ENCODE results near the gene TNS1. TPM values are rescaled to one million over a fixed set of nuclear protein-coding genes. Genes with fewer than 3 reads are reported as not detected.

The TNS1 gene
- total RNA-seq, 2 donors from 2014 or later: 168 to 174 TPM

GRCh38 chr2:217794133-217794986, 208.4 kb downstream of the TNS1 start:
- no peaks in the 10 kb centered on the region for H3K27me3 ChIP-seq
- peaks cover 5% of the 10 kb centered on the region for H3K4me1 ChIP-seq
- H3K9me3 ChIP-seq: no peaks in the 10 kb centered on the region
- TF ChIP-seq, protein P1, sequence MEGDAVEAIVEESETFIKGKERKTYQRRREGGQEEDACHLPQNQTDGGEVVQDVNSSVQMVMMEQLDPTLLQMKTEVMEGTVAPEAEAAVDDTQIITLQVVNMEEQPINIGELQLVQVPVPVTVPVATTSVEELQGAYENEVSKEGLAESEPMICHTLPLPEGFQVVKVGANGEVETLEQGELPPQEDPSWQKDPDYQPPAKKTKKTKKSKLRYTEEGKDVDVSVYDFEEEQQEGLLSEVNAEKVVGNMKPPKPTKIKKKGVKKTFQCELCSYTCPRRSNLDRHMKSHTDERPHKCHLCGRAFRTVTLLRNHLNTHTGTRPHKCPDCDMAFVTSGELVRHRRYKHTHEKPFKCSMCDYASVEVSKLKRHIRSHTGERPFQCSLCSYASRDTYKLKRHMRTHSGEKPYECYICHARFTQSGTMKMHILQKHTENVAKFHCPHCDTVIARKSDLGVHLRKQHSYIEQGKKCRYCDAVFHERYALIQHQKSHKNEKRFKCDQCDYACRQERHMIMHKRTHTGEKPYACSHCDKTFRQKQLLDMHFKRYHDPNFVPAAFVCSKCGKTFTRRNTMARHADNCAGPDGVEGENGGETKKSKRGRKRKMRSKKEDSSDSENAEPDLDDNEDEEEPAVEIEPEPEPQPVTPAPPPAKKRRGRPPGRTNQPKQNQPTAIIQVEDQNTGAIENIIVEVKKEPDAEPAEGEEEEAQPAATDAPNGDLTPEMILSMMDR (IDR thresholded peaks at IDR 0.05): no peak
- no peak for TF ChIP-seq POLR2A (IDR thresholded peaks at IDR 0.05)
- no peak overlapping the region for H3K27ac ChIP-seq
- DNase-seq: peak in 1 of 4 donors; percentile 15
- no peak overlapping the region for H3K4me3 ChIP-seq
- intact Hi-C loops (cut with DNase I): no loop called here
- H3K36me3 ChIP-seq (replicated peaks in 1 of 2; ENCODE audit: insufficient read depth in 1 of 2, low read depth in 2 of 2): no peaks in the 10 kb centered on the region
- ATAC-seq: no peak
- 84 to 87% methylated on average over 12 of the region's 13 CpGs for WGBS, 2 donors

DNA sequence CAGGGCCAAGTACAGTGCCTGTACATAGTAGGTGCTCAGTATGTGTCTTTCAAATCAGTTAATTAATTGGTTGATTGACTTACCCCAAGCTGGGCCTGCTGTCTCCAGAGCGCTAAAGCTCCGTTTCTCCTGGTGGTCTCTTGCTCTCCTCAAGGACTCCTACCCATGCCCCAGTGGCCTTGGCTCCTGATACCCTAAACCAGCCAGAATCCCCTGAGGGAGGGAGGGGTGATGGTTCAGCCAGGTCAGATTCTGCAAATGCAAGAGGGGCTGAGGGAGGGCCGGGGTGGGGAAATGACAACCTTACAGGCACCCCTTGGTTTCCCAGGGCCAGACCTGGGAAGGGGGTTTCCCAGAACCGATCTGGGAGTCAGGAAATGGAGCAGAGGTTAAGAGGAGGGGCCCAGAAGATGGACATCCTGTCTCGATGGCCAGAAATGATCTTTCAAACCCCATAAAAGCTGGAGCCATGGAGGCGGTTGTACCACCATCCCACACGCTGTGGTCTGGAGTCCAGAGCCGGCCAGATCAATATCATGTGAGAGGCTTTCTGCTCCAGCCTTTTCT, 209.1 kb downstream of the TNS1 start:
- 60 to 61% methylated on average over 8 of the region's 8 CpGs for WGBS, 2 donors
- TF ChIP-seq, protein P1 (IDR thresholded peaks at IDR 0.05): no peak
- TF ChIP-seq POLR2A (IDR thresholded peaks at IDR 0.05): no peak
- Histone ChIP-seq H3K4me3 (no peak overlapping the region), H3K4me1 (peaks cover 9% of the 10 kb centered on the region), H3K27ac (peak overlapping the region in 1 of 4 donors; percentile 4), H3K27me3 (no peaks in the 10 kb centered on the region), H3K9me3 (no peaks in the 10 kb centered on the region), H3K36me3 (replicated peaks in 1 of 2; ENCODE audit: insufficient read depth in 1 of 2, low read depth in 2 of 2) (no peaks in the 10 kb centered on the region)
- intact Hi-C loops (cut with DNase I): no loop called here
- DNase-seq (no peak), ATAC-seq (no peak)

DNA sequence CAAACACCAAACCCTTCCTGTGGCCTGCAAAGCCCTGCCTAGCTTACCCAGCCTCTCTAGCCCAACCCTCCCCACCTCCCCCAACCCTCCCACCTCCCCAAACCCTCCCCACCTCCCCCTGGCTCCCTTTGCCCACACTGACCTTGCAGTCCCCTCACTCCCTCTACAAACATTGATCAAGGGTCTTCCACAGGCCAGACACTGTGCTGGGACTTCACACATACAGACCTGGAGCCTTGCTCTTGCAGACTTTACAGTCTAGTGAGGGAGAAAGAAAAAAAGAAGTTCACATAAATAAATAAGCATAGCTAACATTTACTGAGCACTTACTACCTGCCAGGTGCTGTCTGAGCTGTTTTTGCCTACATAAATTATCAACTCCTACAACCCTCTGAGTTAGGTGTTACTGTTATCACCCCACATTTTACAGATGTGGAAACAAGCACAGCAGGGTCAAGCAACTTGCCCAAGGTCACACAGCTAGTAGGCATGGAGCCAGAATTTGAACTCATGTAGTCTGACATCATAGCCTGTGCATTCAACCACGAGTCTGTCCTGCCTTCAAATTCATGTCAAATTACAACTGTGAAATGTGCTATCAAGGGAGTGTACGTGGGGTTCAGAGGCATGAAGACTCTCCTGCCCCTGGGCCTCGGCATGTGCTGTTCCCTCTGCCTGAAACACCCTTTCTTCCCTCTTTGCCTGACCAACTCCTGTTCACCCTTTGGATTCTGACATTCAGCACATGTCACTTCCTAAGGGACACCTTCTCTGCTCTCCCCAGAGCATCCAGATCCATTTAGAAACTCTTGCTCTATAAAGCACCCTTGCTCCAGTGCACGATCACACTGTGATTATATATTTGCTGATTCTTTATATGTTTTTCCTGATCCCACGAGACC, 209.9 kb downstream of the TNS1 start:
- peaks cover 10% of the 10 kb centered on the region for H3K4me1 ChIP-seq
- no peaks in the 10 kb centered on the region for H3K27me3 ChIP-seq
- ATAC-seq: no peak
- DNase-seq: no peak
- H3K9me3 ChIP-seq: no peaks in the 10 kb centered on the region
- H3K27ac ChIP-seq: peak overlapping the region in 1 of 4 donors; percentile 4
- H3K36me3 ChIP-seq (replicated peaks in 1 of 2; ENCODE audit: insufficient read depth in 1 of 2, low read depth in 2 of 2): no peaks in the 10 kb centered on the region
- intact Hi-C loops (cut with DNase I): no loop called here
- TF ChIP-seq, protein P1 (IDR thresholded peaks at IDR 0.05): no peak
- 55 to 63% methylated on average over 5 of the region's 5 CpGs for WGBS, 2 donors
- no peak overlapping the region for H3K4me3 ChIP-seq

DNA sequence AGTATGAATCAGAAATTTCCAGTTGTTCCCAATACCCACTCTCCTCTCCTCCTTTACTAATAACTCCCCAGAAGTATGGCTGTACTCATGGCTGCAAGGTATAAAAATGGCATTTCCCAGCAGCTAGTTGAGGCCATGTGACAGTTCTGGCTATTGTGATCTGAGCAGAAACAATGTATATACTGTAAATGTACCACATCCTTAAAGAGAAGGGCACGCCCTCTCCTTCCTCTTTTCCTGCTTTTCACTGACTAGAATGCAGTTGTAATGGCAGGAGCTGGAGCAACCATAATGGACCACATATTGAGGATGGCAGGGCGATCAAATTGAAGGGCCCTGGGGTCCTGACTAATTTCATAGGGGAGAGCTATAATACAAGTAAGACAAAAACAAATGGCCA, 211.2 kb downstream of the TNS1 start:
- Histone ChIP-seq H3K9me3 (no peaks in the 10 kb centered on the region), H3K4me1 (peaks cover 10% of the 10 kb centered on the region), H3K36me3 (replicated peaks in 1 of 2; ENCODE audit: insufficient read depth in 1 of 2, low read depth in 2 of 2) (no peaks in the 10 kb centered on the region), H3K4me3 (no peak overlapping the region), H3K27ac (peak overlapping the region in 1 of 4 donors; percentile 69), H3K27me3 (no peaks in the 10 kb centered on the region)
- ATAC-seq (no peak), DNase-seq (no peak)
- intact Hi-C loops (cut with DNase I): no loop called here
- TF ChIP-seq POLR2A (IDR thresholded peaks at IDR 0.05): no peak
- TF ChIP-seq, protein P1 (IDR thresholded peaks at IDR 0.05): no peak
- 85 to 86% methylated on average over 2 of the region's 2 CpGs for WGBS, 2 donors
